Karpas-422 (cell line): ENCODE results near the gene ATP5F1A. TPM values are rescaled to one million over a fixed set of nuclear protein-coding genes. Genes with fewer than 3 reads are reported as not detected.
A peak's percentile ranks its signal among the peaks of the same experiment; 100 is the strongest.

ENCODE experiments used
- DNase-seq: peaks from one replicate; pipeline ENCODE4 v3.0.0-alpha.2; 2015
- H2AFZ ChIP-seq: fragments of 200-600 bp; sonication (generic); 2 replicates; pipeline ENCODE4 v1.6.1; 2014; ENCODE audit warnings: antibody characterized with exemption, low read length, mixed read lengths
- H3K27ac ChIP-seq: fragments of 200-600 bp; sonication (generic); 2 replicates; pipeline ENCODE4 v1.5.1; 2014; ENCODE audit warnings: mild to moderate bottlenecking, low read length, moderate library complexity
- H3K27me3 ChIP-seq: fragments of 200-600 bp; sonication (generic); 2 replicates; pipeline ENCODE4 v1.6.1; 2014; ENCODE audit warnings: low read length, mixed read lengths
- H3K36me3 ChIP-seq: fragments of 200-600 bp; sonication (generic); 2 replicates; pipeline ENCODE4 v1.6.1; 2014; ENCODE audit warnings: low read length, mixed read lengths; ENCODE audit not compliant: insufficient read depth
- H3K4me1 ChIP-seq: fragments of 200-600 bp; sonication (generic); 2 replicates; pipeline ENCODE4 v1.6.1; 2014; ENCODE audit warnings: mild to moderate bottlenecking, low read length, mixed read lengths
- H3K4me2 ChIP-seq: fragments of 200-600 bp; sonication (generic); 2 replicates; pipeline ENCODE4 v1.6.1; 2014; ENCODE audit warnings: low read length, low read depth, mild to moderate bottlenecking; ENCODE audit not compliant: poor library complexity, severe bottlenecking
- H3K4me3 ChIP-seq: fragments of 200-600 bp; sonication (generic); 2 replicates; pipeline ENCODE4 v1.5.1; 2014; ENCODE audit warnings: mild to moderate bottlenecking, antibody characterized with exemption, low read length, mixed read lengths
- H3K79me2 ChIP-seq: fragments of 200-600 bp; sonication (generic); 2 replicates; pipeline ENCODE4 v1.6.1; 2014; ENCODE audit warnings: mild to moderate bottlenecking, low read length, mixed read lengths
- H3K9ac ChIP-seq: fragments of 200-600 bp; sonication (generic); 2 replicates; pipeline ENCODE4 v1.6.0; 2014; ENCODE audit warnings: low read length
- H3K9me2 ChIP-seq: fragments of 200-600 bp; sonication (generic), shearing (Covaris generic); replicated peaks from 2 replicates; pipeline ENCODE4 v1.6.0; 2014; ENCODE audit warnings: mild to moderate bottlenecking, low read length, moderate library complexity; ENCODE audit not compliant: insufficient read depth
- H3K9me3 ChIP-seq: fragments of 300-700, 200-600 bp; sonication (generic); 2 replicates; pipeline ENCODE4 v1.6.1; 2014; ENCODE audit warnings: low read length, mixed read lengths
- H4K20me1 ChIP-seq: fragments of 200-600 bp; sonication (generic); 2 replicates; pipeline ENCODE4 v1.6.1; 2014; ENCODE audit warnings: mild to moderate bottlenecking, antibody characterized with exemption, low read length, low read depth; ENCODE audit not compliant: insufficient read depth
- total RNA-seq: library from RNA; depleted of rRNA; stranded (reverse); fragments of >200 nt; shearing (Covaris generic); gene quantifications from 2 replicates; pipeline ENCODE4 v1.2.3, GENCODE V29; 2014; ENCODE audit warnings: low replicate concordance

ATP5F1A gene
- total RNA-seq, 1 experiment from 2014 or later: 563 TPM

GRCh38 chr18:46071653-46072375 lies 26.3 kb downstream of the ATP5F1A start, which contains the start of gene PSTPIP2:
Gene PSTPIP2, minus strand, starts transcription at chr18:46072260. Its CDS starts 72 bp downstream, at chr18:46072188.
- peaks cover 5% of the 10 kb centered on the region for H3K4me1 ChIP-seq
- H3K9ac ChIP-seq: no peak within 1 kb of the TSS
- peak; percentile 33 for DNase-seq
- no peaks in the 10 kb centered on the region for H3K79me2 ChIP-seq
- H2AFZ ChIP-seq: no peak within 1 kb of the TSS
- H3K4me2 ChIP-seq: no peak within 1 kb of the TSS
- no peak within 1 kb of the TSS for H3K27ac ChIP-seq
- H3K36me3 ChIP-seq: no peaks in the 10 kb centered on the region
- no peaks in the 10 kb centered on the region for H3K9me3 ChIP-seq
- H3K4me3 ChIP-seq: no peak within 1 kb of the TSS
- H3K9me2 ChIP-seq: no peaks in the 10 kb centered on the region
- no peaks in the 10 kb centered on the region for H3K27me3 ChIP-seq
- H4K20me1 ChIP-seq: no peaks in the 10 kb centered on the region

DNA sequence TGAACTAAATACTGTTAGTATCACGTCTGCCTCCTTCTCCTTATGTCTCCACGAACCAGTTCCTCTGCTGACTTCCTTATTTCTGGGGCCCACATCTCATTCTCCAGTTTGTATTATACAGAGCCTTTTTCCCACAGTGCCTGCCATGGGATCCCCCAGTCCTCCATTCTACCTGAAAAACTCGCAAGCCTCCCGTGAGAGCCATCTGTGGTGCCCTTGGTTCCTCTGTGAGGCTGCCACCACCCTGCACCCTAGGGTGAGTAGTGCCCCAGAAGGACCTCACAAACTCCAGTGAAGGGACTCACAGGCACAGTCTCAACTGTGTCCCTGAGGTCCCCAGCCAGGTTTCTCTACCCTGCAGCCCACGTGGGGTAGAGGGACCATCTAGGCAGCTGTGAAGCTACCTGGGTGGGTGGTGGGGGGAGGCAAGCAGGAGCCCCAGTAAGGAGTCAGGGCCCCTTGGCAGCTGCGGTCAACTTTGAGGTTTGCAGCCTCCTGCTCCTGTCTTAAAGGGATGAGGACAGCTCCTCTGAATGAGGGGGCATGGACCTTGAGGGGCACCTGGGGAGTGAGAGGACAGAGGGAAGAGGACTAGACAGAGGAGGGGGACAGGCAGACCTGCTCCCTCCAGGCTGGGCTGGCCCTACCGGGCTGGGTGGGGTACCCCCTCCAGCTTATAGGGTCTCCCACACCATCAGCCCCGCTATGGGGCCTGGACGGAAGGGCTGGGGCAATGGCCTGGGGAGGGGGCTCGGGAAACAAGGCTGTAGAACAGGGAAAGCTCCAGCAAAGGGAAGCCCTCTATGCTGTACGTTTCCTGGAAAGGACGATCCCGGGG lies 27.1 kb downstream of the ATP5F1A start:
- Histone ChIP-seq H3K9me3 (no peaks in the 10 kb centered on the region), H3K27ac (no peak overlapping the region), H2AFZ (no peak overlapping the region), H3K4me2 (no peak overlapping the region), H3K4me1 (peaks cover 5% of the 10 kb centered on the region), H3K9ac (no peak overlapping the region), H3K36me3 (no peaks in the 10 kb centered on the region), H3K27me3 (no peaks in the 10 kb centered on the region), H4K20me1 (no peaks in the 10 kb centered on the region), H3K4me3 (no peak overlapping the region), H3K79me2 (no peaks in the 10 kb centered on the region), H3K9me2 (no peaks in the 10 kb centered on the region)
- DNase-seq: peak; percentile 41

- Histone ChIP-seq H3K4me3 (no peak overlapping the region), H3K27me3 (no peaks in the 10 kb centered on the region), H3K36me3 (no peaks in the 10 kb centered on the region), H3K4me1 (peaks cover 5% of the 10 kb centered on the region), H3K9me3 (no peaks in the 10 kb centered on the region), H3K9me2 (no peaks in the 10 kb centered on the region), H3K4me2 (no peak overlapping the region), H3K9ac (no peak overlapping the region), H3K27ac (no peak overlapping the region), H3K79me2 (no peaks in the 10 kb centered on the region), H2AFZ (no peak overlapping the region), H4K20me1 (no peaks in the 10 kb centered on the region)
- DNase-seq: no peak
Observed at GRCh38 chr18:46070232-46070631, 27.9 kb downstream of the ATP5F1A start.

- Histone ChIP-seq H3K4me3 (no peak overlapping the region), H3K36me3 (no peaks in the 10 kb centered on the region), H3K27ac (no peak overlapping the region), H4K20me1 (no peaks in the 10 kb centered on the region), H3K9me3 (no peaks in the 10 kb centered on the region), H2AFZ (no peak overlapping the region), H3K9me2 (no peaks in the 10 kb centered on the region), H3K79me2 (no peaks in the 10 kb centered on the region), H3K9ac (no peak overlapping the region), H3K4me1 (peaks cover 5% of the 10 kb centered on the region), H3K4me2 (no peak overlapping the region), H3K27me3 (no peaks in the 10 kb centered on the region)
- DNase-seq: peak; percentile 10
Observed at GRCh38 chr18:46069524-46069923, 28.6 kb downstream of the ATP5F1A start.

GRCh38 chr18:46068763-46069162 lies 29.3 kb downstream of the ATP5F1A start:
- Histone ChIP-seq H3K9me3 (no peaks in the 10 kb centered on the region), H3K36me3 (no peaks in the 10 kb centered on the region), H3K4me2 (no peak overlapping the region), H3K27ac (no peak overlapping the region), H3K79me2 (no peaks in the 10 kb centered on the region), H3K4me1 (peaks cover 7% of the 10 kb centered on the region), H3K9ac (no peak overlapping the region), H4K20me1 (no peaks in the 10 kb centered on the region), H3K9me2 (no peaks in the 10 kb centered on the region), H2AFZ (no peak overlapping the region), H3K27me3 (no peaks in the 10 kb centered on the region), H3K4me3 (no peak overlapping the region)
- peak; percentile 20 for DNase-seq

GRCh38 chr18:46067438-46068007 lies 30.6 kb downstream of the ATP5F1A start:
- H2AFZ ChIP-seq: no peak overlapping the region
- peak; percentile 70 for DNase-seq
- no peaks in the 10 kb centered on the region for H4K20me1 ChIP-seq
- no peak overlapping the region for H3K4me2 ChIP-seq
- H3K9me2 ChIP-seq: no peaks in the 10 kb centered on the region
- no peaks in the 10 kb centered on the region for H3K79me2 ChIP-seq
- peaks cover 10% of the 10 kb centered on the region for H3K4me1 ChIP-seq
- no peaks in the 10 kb centered on the region for H3K36me3 ChIP-seq
- H3K4me3 ChIP-seq: no peak overlapping the region
- no peaks in the 10 kb centered on the region for H3K9me3 ChIP-seq
- H3K27me3 ChIP-seq: no peaks in the 10 kb centered on the region
- no peak overlapping the region for H3K9ac ChIP-seq
- no peak overlapping the region for H3K27ac ChIP-seq

GRCh38 chr18:46062781-46063180 lies 35.3 kb downstream of the ATP5F1A start:
- H3K27ac ChIP-seq: no peak overlapping the region
- H3K9me2 ChIP-seq: no peaks in the 10 kb centered on the region
- no peak for DNase-seq
- no peaks in the 10 kb centered on the region for H3K27me3 ChIP-seq
- H2AFZ ChIP-seq: no peak overlapping the region
- no peaks in the 10 kb centered on the region for H3K36me3 ChIP-seq
- H3K4me3 ChIP-seq: no peak overlapping the region
- H4K20me1 ChIP-seq: no peaks in the 10 kb centered on the region
- H3K9me3 ChIP-seq: no peaks in the 10 kb centered on the region
- no peaks in the 10 kb centered on the region for H3K79me2 ChIP-seq
- H3K4me2 ChIP-seq: no peak overlapping the region
- peaks cover 9% of the 10 kb centered on the region for H3K4me1 ChIP-seq
- H3K9ac ChIP-seq: no peak overlapping the region

GRCh38 chr18:46061796-46062195 lies 36.3 kb downstream of the ATP5F1A start:
- no peaks in the 10 kb centered on the region for H3K79me2 ChIP-seq
- H3K9me2 ChIP-seq: no peaks in the 10 kb centered on the region
- H3K4me3 ChIP-seq: no peak overlapping the region
- no peak for DNase-seq
- no peaks in the 10 kb centered on the region for H3K9me3 ChIP-seq
- H4K20me1 ChIP-seq: no peaks in the 10 kb centered on the region
- no peak overlapping the region for H3K27ac ChIP-seq
- peaks cover 6% of the 10 kb centered on the region for H3K4me1 ChIP-seq
- no peaks in the 10 kb centered on the region for H3K27me3 ChIP-seq
- H3K4me2 ChIP-seq: no peak overlapping the region
- no peaks in the 10 kb centered on the region for H3K36me3 ChIP-seq
- H2AFZ ChIP-seq: no peak overlapping the region
- H3K9ac ChIP-seq: no peak overlapping the region
